Measurements from ENCODE around the gene PPIL3.

PPIL3 gene

DNA sequence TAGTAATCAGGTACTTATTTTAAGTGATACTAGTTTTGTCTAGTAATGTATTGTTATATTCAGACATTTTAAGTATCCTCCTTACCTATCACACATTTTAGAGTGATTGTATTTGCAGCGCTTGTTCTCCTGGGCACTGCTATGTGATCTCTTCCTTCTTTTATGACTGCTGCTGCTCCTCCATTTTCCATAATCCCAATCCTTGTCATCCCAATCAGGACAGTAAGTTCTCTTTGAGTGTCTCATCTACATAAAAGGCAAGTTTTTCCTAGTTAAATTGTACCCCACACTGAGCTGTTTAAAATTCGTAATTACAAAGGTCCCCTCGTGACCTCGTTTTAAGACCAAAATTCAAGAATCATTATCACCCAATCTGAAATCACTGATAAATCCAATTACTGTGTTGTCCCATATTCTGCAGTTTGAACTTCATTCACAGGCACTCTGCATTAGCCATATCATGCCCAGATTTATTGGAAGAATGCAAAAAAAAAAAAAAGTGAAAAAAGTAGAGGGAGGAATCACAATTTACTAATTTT is 27.2 kb downstream of the PPIL3 start:
- DNase-seq (ENCODE audit: low spot score) (no peak), FAIRE-seq (no peak)

DNA sequence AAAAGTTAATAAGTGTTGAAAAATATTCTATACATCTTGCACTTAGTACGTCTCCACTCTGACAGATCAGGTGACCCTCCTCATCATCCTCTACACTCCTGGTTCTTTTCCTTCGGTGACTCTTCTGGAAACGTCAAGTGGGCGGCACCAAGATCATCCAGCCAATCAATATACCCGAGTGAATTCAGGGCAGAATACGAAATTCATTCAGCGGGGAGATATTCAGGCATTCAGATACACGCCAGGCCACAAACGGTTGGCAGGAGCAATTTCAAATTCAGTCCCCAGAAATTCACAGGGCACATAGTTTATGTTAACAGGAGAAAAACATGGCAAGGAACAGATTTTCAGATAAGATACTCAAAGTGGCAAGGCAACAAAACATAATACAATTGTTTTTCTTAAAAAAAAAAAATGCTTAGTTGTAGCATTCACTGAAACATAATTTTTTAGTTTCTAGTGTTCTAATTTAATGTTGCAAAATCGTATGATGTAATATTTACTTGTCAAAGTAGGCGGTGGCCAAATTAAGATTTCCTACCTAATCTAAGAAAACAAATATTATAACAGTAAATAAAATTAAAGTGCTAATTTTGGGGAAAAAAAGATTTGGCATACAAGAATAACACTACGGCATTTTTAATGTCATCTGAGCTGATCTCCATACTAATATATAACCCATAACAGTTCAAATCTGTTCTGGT is 28.6 kb downstream of the PPIL3 start:
- FAIRE-seq: no peak
- no peak for DNase-seq (ENCODE audit: low spot score)

DNA sequence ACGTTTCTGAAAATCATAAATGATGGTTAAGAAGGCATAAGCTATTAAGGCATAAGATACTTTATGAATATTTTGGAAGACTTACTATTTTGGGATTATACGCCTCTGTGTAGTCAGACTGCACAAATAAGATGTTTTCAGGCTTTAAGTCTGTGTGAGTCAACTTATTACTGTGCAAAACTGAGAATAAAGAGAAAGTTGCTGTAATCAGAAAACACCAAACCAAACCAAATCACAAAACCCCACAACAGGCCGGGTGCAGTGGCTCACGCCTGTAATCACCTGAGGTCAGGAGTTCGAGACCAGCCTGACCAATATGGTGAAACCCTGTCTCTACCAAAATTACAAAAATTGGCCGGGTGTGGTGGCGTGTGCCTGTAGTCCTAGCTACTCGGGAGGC is 32.1 kb downstream of the PPIL3 start:
- FAIRE-seq (no peak), DNase-seq (ENCODE audit: low spot score) (no peak)

DNA sequence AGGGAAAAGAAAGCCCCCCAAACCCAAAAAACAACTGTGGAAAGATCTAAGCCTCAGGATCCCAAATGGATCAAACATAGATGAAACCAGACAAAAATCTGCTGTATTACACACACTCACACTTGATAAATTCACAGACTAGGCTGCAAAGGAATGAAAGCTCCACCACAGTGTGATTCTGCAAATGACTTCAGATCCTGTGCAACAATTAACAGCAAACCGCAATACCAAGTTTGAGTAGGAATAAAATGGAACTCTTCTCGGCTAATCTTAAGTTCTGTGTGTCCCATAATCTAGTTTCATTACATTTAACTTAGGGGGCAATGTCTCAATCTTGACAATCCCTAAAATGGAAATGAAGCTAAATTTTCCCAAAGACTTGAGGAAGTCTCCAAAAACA is 36.3 kb downstream of the PPIL3 start:
- FAIRE-seq: no peak

DNA sequence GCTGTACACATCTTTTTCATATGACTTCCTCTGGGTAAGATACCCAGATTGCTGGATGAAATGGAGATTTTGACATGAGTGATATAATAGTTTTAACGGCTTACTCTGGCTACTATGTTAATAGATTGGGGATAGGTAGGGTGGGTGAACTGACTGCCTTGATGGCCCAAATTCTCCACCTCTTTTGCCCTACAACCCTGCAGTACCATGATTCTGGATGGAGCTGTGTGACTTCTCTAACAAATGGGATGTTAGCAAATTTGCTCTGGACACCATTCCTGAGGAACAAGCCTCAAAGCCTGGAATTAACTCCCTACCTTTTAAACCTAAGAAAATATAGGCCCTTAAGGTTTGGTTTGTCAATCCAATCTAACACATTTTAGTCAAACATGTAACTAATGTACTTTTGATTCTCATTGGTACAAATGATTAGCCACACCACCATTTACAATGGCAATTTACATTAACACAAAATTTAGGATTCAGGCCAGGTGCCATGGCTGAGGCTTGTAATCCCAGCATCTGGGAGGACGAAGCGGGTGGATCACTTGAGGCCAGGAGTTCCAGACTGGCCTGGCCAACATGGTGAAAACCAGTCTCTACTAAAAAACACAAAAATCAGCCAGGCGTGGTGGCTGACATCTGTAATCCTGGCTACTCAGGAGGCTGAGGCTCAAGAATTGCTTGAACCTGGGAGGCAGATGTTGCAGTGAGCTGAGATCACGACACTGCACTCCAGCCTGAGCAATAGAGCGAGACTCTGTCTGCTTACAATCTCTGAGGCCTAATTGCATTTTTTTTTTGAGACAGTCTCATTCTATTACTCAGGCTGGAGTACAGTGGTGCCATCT is 37.3 kb downstream of the PPIL3 start:
- no peak for FAIRE-seq
- no peak for DNase-seq (ENCODE audit: low spot score)

More for the DNA sequence above, 36.3 kb downstream of the PPIL3 start:
- DNase-seq (ENCODE audit: low spot score): no peak

DNA sequence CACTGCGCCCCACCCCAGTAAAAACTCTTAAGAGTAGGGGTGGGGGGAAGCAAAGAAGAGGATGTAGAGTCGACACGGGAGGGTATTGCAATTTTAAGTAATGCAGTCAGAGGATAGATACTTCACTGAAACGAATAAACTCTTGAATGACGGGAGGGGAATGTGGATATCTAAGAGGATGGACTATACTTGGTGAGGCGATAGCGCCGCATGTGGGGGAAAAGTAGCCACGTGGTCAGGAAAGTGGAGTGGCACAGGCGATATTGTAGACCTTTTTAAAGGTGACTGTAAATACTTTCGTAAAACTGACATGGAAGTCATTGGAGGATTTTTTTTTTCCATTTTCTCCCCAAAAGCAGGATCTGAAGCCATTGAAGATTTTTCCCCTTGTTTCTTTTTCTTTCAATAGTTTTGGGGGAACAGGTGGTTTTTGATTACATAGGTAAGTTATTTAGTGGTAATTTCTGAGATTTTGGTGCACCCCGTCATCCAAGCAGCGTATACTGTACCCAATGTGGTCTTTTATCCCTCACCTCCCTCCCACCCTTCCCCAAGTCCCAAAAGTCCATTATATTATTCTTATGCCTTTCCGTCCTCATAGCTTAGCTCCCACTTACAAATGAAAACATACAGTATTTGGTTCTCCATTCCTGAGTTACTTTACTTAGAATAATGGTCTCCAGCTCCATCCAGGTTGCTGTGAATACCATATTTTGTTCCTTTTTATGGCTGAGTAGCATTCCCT is 38.2 kb downstream of the PPIL3 start:
- no peak for DNase-seq (ENCODE audit: low spot score)
- no peak for FAIRE-seq

DNA sequence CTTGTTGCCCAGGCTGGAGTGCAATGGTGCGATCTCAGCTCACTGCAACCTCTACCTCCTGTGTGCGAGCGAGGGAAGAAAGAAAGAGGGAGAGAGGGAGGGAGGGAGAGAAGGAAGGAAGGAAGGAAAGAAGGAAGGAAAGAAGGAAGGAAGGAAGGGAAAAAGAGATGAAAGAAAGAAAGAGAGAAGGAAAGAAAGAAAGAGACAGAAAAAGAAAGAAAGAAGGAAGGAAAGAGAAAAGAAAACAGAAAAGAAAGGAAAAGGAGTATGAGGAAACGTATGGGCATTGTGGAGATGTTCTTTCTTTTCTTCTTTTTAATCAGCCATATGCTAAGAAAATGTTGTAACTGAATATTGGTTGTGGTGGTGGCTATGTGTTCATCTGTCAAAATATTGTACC is 40.9 kb downstream of the PPIL3 start:
- no peak for DNase-seq (ENCODE audit: low spot score)
- FAIRE-seq: no peak

DNA sequence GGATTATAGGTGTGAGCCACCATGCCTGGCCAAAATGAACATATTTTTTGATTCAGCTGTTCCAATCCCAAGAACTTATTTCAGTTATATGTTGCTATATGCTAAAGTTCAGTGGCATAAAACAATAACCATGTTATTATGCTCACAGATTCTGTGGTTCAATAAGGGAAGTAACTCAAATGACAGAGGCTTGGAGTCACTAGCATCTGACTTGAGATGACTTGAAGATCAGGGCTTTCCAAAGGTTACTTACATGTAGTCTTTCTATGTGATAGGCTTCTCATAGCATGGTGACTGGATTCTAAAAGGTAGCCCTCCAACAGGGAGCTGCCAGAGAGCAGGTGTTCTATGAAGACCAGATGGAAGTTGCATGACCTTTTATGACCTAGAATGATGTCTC is 41.6 kb downstream of the PPIL3 start:
- FAIRE-seq: no peak

DNA sequence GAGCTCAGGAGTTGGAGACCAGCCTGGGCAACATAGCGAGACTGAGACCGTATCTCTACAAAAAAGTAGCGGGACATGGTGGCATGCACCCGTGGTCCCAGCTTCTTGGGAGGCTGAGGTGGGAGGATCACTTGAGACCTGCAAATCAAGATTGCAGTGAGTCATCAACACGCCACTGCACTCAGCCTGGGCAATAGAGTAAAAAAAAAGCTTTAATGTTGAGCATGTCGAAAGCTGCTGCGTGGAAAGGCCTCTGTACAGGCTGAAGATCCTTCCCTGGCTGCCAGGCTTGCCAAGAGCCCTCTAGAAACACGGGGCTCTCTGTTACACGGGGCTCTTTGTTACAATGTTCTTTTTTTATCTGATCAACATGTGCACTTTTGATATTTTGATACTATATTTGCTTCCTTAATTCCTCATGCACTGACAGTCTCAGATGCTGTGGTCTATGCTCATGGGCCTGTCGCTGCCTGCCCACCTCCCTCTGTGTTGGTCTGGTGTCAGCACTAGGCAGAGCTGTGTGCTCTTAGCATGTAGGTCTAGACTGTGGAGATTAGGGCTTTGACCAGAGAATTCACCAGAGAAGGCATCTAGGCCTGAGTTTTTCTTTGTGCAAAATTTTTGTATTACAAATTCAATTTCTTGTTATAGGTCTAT is 43.1 kb downstream of the PPIL3 start:
- DNase-seq (ENCODE audit: low spot score) (no peak), FAIRE-seq (no peak)

More for the DNA sequence above, 41.6 kb downstream of the PPIL3 start:
- no peak for DNase-seq (ENCODE audit: low spot score)

DNA sequence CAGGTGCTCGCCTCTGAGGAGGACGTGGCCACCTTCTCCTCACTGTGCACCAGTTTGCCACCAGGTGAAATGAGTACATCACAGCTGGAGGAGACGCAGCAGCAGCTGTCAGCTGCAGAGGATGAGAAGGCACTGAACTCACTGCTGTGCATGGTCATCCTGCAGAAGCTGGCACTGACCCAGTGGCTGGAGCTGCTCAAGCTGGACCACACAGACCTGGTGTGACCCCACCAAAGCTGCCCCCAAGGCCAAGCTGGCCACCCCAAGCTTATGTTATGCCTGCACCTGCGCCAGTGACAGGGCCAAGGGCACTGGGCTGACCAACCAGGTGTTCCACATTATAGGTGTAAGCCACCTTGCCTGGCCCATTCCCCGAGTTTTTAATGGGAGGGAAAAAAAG is 43.7 kb downstream of the PPIL3 start:
- FAIRE-seq: no peak
- no peak for DNase-seq (ENCODE audit: low spot score)

DNA sequence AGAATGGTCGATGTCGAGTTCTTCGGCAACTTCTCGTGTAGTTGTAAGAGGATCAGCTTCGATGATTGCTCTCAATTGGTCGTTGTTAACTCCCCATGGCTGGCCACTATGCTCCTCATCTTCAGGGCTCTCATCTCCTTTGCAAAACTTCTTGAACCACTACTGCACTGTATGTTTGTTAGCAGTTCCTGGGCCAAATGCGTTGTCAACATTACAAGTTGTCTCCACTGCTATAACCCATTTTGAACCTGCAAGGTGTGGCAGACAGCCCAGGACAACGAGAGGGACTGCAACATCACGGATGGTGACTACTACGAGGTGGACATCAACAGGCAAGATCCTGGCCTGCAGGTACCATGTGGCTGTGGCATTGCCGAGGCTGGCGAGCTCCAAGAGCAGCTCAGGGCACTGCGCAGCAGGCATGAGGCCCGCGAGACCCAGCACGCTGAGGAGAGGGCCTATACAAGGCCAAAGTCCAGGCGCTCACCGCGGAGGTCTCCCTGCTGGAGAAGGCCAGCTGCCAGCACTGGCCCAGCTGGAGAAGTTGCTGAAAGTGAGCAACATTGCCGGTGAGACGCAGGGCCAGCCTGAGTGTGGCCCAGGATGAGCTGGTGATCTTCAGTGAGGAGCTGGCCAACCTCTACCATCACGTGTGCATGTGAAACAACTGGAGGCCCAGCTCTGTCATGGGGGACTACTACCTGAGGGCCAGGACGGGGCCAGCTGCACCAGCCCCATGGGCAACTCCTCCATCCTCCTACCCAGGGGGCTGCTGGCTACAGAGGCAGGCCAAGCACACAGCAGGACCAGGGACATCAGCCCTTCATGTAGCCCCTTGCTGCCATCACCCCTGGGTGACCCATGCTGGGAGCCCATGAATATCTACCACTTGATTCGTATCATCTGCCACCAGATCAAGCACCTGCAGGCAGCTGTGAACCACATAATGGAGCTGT is 44.6 kb downstream of the PPIL3 start:
- FAIRE-seq: no peak
- no peak for DNase-seq (ENCODE audit: low spot score)

DNA sequence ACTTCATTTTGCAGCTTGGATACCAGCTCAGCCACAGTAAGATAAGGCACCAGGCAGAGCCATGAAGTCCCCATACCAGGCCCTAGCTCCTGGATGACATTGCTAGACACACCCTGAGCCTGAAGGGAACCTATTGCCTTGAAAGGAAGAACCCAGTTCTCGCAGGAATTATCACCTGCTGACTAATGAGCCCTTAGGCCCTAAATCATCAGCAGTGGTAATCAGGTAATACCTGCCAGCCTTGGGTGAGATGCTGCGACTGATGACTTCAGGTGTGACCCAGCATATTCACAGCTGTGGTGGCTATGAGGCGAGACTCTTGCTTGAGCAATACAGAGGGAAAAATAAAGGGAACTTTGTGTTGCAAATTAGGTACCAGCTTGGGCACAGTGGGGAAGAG is 49.4 kb downstream of the PPIL3 start:
- no peak for FAIRE-seq
- no peak for DNase-seq (ENCODE audit: low spot score)

DNA sequence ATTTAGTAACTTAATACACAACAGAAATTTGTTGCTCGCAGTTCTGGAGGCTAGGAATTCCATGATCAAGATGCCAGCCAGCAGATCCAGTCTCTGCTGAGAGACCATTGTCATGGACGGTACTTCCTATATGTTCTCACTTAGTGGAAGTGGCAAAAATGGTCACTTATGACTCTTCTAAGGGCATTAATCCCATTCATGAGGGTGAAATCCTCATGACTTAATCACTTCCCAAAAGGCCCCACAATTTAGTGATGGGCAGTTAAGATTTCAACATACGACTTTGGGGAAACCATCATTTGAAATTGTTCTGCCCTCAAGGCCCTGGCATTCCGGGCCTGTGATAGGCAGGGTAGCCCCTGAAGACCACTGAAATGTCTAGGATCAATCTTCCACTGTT is 54.2 kb downstream of the PPIL3 start:
- no peak for FAIRE-seq

DNA sequence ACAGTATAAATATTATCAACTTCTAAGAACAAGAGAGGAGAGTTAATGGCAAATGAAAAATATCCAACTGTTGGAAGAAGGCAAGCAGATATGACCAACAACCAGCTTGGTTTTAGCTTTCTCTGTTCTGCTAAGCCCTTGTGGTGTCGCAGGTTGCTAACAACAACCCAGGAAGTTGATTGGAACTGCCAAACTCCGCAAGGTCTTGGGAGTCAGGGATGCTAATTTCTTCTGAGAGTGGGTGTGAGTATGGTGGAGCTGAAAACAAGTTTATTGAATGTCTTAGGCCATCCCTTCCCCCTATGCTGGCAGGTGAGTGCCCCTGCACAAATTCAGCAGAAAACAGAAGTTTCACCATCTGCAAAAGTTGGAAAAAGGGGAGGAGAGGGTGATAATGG is 59.6 kb downstream of the PPIL3 start:
- DNase-seq (ENCODE audit: low spot score) (no peak), FAIRE-seq (no peak)

More for the DNA sequence above, 54.2 kb downstream of the PPIL3 start:
- no peak for DNase-seq (ENCODE audit: low spot score)

DNA sequence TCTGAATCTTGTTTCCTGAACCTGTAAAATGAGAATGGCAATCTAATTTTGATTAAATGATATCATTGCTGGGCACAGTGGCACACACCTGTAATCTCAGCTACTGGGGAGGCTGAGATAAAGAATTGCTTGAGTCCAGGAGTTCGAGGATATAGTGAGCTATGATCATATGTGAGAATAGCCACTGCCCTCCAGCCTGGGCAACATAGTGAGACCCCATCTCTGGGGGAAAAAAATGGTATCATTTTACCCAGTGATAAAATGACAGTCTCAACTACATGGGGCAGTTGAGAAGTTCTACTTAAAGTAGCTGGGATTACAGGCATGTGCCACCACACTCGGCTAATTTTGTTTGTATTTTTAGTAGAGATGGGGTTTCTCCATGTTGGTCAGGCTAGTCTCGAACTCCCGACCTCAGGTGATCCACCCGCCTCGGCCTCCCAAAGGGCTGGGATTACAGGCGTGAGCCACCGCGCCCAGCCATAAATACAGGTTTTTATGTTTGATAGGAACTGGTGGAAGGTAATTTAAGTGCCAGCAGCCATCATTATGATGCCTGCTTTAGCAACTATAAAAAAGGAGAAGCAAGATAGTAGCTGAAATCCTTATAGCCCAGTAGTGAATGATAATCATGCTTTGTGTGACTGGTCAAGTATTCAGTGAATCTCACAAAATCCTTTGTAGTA is 60.2 kb downstream of the PPIL3 start:
- FAIRE-seq (no peak), DNase-seq (ENCODE audit: low spot score) (no peak)

DNA sequence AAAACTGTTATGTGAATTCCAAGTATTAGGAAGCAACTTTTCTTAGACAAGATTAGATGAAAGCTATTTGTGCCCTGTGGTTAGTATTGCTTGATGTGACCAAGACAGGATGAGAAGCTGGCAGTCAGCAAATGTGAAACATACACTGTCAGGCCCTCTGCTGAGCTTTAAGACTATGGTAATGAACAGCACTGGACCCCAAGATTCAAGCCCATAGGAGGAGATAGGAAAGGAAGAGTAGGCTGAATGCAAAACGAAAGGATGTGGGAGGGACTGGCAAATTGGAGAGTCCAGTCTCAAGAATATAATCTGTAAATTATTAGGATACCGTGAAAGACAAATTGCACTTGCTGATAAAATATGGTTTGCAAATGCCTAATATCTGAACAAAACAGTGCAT is 60.8 kb downstream of the PPIL3 start:
- DNase-seq (ENCODE audit: low spot score) (no peak), FAIRE-seq (no peak)

DNA sequence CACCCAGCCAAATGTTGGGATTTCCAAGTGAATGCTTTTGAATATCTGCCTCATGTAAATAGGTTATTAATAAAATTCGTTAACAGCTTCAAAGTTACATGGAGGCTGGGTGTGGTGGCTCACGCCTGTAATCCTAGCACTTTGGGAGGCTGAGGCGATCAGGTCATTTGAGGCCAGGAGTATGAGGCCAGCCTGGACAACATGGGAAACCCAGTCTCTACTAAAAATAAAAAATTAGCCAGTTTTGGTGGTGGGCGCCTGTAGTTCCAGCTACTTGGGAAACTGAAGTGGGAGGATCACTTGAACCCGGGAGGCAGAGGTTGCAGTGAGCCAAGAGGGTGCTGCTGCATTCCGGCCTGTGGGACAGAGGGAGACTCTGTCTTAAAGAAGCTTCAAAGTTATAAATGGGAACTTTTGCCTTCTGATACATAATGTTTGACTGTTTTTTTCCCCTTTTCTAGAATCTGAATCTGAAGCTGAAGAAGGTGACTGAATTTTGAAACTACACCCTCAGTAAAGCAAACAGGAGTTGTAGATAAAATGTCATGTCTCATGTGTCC is 67.1 kb downstream of the PPIL3 start:
- FAIRE-seq (no peak), DNase-seq (ENCODE audit: low spot score) (no peak)

Measured in RCC 7860 (cell line).